GM23248 (cell line): Measurements from ENCODE around the gene LHX5. TPM values are rescaled to one million over a fixed set of nuclear protein-coding genes. Genes with fewer than 3 reads are reported as not detected.

Experiments
- DNase-seq: peaks from one replicate; pipeline ENCODE4 v3.0.0-alpha.2; 2015
- H2AFZ ChIP-seq: fragments of 200-600 bp; sonication (generic); 2 replicates; pipeline ENCODE4 v1.6.1; 2016; ENCODE audit warnings: antibody characterized with exemption
- H3F3A ChIP-seq: fragments of 200-600 bp; sonication (generic); 2 replicates; pipeline ENCODE4 v1.6.1; 2016; ENCODE audit warnings: mild to moderate bottlenecking, antibody characterized with exemption, mixed run types; ENCODE audit not compliant: insufficient read depth
- H3K27ac ChIP-seq: fragments of 200-600 bp; sonication (generic); 2 replicates; pipeline ENCODE4 v1.5.1; 2016; ENCODE audit warnings: mild to moderate bottlenecking
- H3K27me3 ChIP-seq: fragments of 200-600 bp; sonication (generic); replicated peaks from 2 replicates; pipeline ENCODE4 v1.6.1; 2016; ENCODE audit warnings: mild to moderate bottlenecking; ENCODE audit not compliant: insufficient read depth
- H3K36me3 ChIP-seq: fragments of 200-600 bp; sonication (generic); 2 replicates; pipeline ENCODE4 v1.6.1; 2016; ENCODE audit warnings: low read depth, mild to moderate bottlenecking
- H3K4me1 ChIP-seq: fragments of 200-600 bp; sonication (generic); 2 replicates; pipeline ENCODE4 v1.6.1; 2016; ENCODE audit warnings: mild to moderate bottlenecking; ENCODE audit not compliant: insufficient read depth
- H3K4me2 ChIP-seq: fragments of 200-600 bp; sonication (generic); one replicate; pipeline ENCODE4 v1.6.1; 2016; ENCODE audit warnings: mild to moderate bottlenecking; ENCODE audit not compliant: unreplicated experiment
- H3K4me3 ChIP-seq: fragments of 200-600 bp; sonication (generic); 2 replicates; pipeline ENCODE4 v1.5.1; 2016; ENCODE audit warnings: mild to moderate bottlenecking
- H3K79me2 ChIP-seq: fragments of 200-600 bp; sonication (generic); 2 replicates; pipeline ENCODE4 v1.6.1; 2016; ENCODE audit warnings: mild to moderate bottlenecking; ENCODE audit not compliant: insufficient read depth
- H3K9ac ChIP-seq: fragments of 200-600 bp; sonication (generic); 2 replicates; pipeline ENCODE4 v1.6.1; 2016; ENCODE audit warnings: mild to moderate bottlenecking
- H3K9me2 ChIP-seq: fragments of 200-600 bp; sonication (generic); 2 replicates; pipeline ENCODE4 v1.6.1; 2016; ENCODE audit warnings: mixed run types, mild to moderate bottlenecking, moderate library complexity; ENCODE audit not compliant: insufficient read depth
- H3K9me3 ChIP-seq: fragments of 200-600 bp; sonication (generic); one replicate; pipeline ENCODE4 v1.6.1; 2017; ENCODE audit warnings: low read depth
- H4K20me1 ChIP-seq: fragments of 200-600 bp; sonication (generic); 2 replicates; pipeline ENCODE4 v1.6.0; 2016; ENCODE audit not compliant: insufficient read depth
- EZH2 ChIP-seq: fragments of 200-600 bp; sonication (generic); IDR thresholded peaks from 2 replicates; pipeline ENCODE4 v1.6.1; 2018; ENCODE audit warnings: antibody characterized with exemption, mild to moderate bottlenecking; ENCODE audit not compliant: insufficient read depth, poor library complexity, severe bottlenecking
- EZH2phosphoT487 ChIP-seq: fragments of 200-600 bp; sonication (generic); IDR thresholded peaks from 2 replicates; pipeline ENCODE4 v1.6.1; 2018; ENCODE audit warnings: antibody characterized with exemption, moderate library complexity, mild to moderate bottlenecking, low read depth; ENCODE audit not compliant: insufficient read depth
- WGBS, 2 experiments: methylation state at CpG; one replicate each; pipeline ENCODE4 v1.1.6; 2015 to 2017; ENCODE audit warnings: low lambda C conversion rate in 2 of 2, low coverage in 1 of 2; ENCODE audit errors: missing lambda C conversion rate in 2 of 2; 5-methylcytosine and 5-hydroxymethylcytosine counted together
- in situ Hi-C: fragments of 300-500 bp; cut with MboI; formaldehyde crosslinking; loops from 2 replicates; pipeline ENCODE4 v1.15.0; 2020
- polyA plus RNA-seq: library from polyadenylated mRNA; unstranded; fragments of >200 nt; fragmentation: Nextera tagmentation; extraction: Ambion mirVana; gene quantifications from 2 replicates; pipeline ENCODE4 v1.2.1, GENCODE V29; 2016
- total RNA-seq: library from RNA; depleted of rRNA; stranded (reverse); fragments of >200 nt; shearing (Covaris generic); gene quantifications from 2 replicates; pipeline ENCODE4 v1.2.3, GENCODE V29; 2014

LHX5 gene
- total and polyA plus RNA-seq, 2 experiments from 2014 or later: not detected

DNA sequence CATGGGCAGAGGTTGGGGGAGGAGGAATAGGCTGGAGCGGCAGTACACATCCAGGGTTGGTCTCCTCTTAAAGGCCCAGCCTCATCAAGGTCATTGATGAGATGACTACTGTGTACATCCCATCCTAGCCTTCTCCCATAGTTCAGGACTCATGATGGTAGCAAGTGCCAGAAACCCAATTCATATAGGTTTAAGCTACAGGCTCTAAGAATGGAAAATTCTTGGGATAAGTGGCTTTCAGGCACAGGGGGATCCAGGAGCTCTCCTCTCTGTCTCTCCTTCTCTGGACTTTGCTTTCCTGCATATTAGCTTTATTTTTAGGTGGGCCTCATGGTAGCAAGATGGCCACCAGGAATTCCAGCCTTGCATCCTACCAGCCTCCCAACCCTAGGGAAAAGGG, 43.2 kb downstream of the LHX5 start:
- no peaks in the 10 kb centered on the region for H3K27me3 ChIP-seq
- H3K4me1 ChIP-seq: no peaks in the 10 kb centered on the region
- no peaks in the 10 kb centered on the region for H3K79me2 ChIP-seq
- no peak overlapping the region for H2AFZ ChIP-seq
- TF ChIP-seq EZH2phosphoT487: no peak
- no peak for TF ChIP-seq EZH2
- no peak overlapping the region for H3K4me3 ChIP-seq
- no peaks in the 10 kb centered on the region for H3K9me3 ChIP-seq
- no peak for DNase-seq
- H3F3A ChIP-seq: no peaks in the 10 kb centered on the region
- H3K9me2 ChIP-seq: no peaks in the 10 kb centered on the region
- no peaks in the 10 kb centered on the region for H3K36me3 ChIP-seq
- no peak overlapping the region for H3K9ac ChIP-seq
- 100% methylated on average over 1 of the region's 1 CpG for WGBS, 2 experiments
- in situ Hi-C loops: loop anchor here (10.0 kb wide), 1 partner anchor 234 kb away; no protein-coding TSS in a partner anchor
- no peak overlapping the region for H3K27ac ChIP-seq
- H3K4me2 ChIP-seq: no peak overlapping the region
- H4K20me1 ChIP-seq: no peaks in the 10 kb centered on the region

DNA sequence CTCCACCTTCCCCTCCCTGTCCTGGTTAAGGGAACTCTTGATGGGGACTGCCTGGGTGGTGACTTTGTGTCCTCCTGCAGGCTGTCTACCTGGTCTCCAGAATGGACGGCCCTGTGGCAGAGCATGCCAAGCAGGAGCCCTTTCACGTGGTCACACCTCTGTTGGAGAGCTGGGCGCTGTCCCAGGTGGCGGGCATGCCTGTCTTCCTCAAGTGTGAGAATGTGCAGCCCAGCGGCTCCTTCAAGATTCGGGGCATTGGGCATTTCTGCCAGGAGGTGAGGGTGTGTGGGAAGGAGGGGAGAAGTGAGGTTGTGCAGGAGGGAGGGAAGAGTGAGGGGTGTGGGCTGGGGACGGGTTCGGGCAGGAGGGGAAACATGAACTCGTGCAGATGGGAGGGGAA, 43.8 kb downstream of the LHX5 start:
- Histone ChIP-seq H3K9me3 (no peaks in the 10 kb centered on the region), H3K79me2 (no peaks in the 10 kb centered on the region), H3K27me3 (no peaks in the 10 kb centered on the region), H2AFZ (no peak overlapping the region), H3F3A (no peaks in the 10 kb centered on the region), H3K9me2 (no peaks in the 10 kb centered on the region), H3K4me3 (no peak overlapping the region), H3K36me3 (no peaks in the 10 kb centered on the region), H3K9ac (no peak overlapping the region), H3K27ac (no peak overlapping the region), H4K20me1 (no peaks in the 10 kb centered on the region), H3K4me1 (0 out of 2 replicates have a peak, but pooled peaks cover 1% of the 10 kb centered on the region), H3K4me2 (no peak overlapping the region)
- in situ Hi-C loops: loop anchor here (10.0 kb wide), 1 partner anchor 233 kb away; no protein-coding TSS in a partner anchor
- WGBS, 2 experiments: 62 to 68% methylated on average over 8 to 9 of the region's 9 CpGs
- TF ChIP-seq EZH2phosphoT487 (no peak), EZH2 (no peak)
- DNase-seq: no peak

DNA sequence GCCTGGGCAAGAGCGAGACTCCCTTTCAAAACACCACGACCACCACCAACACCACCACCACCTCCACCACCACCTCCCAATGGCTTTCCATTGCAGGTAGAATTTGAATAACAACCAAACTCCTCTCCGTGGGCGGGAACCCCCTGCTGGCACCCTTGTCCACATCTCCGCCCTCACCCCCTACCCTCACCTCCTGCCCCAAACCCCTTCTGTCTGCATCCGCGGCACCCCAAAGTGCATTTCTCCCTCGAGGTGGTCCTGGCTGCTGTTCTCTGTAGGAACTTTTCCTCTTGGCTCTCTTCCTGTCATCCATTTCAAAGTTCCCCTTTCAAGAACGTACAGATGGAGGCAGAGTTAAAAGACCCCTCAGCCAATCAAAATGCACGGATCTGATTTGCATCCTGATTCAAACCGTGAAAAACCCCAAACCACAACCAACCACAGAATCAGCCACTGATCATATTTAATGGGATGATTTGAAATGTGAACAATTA, 45.7 kb downstream of the LHX5 start:
- H3K4me3 ChIP-seq: no peak overlapping the region
- no peaks in the 10 kb centered on the region for H3F3A ChIP-seq
- no peaks in the 10 kb centered on the region for H3K79me2 ChIP-seq
- no peak for DNase-seq
- H3K9me3 ChIP-seq: no peaks in the 10 kb centered on the region
- 14 to 23% methylated on average over 9 to 10 of the region's 11 CpGs for WGBS, 2 experiments
- no peak overlapping the region for H3K4me2 ChIP-seq
- TF ChIP-seq EZH2phosphoT487 (no peak), EZH2 (no peak)
- H3K36me3 ChIP-seq: no peaks in the 10 kb centered on the region
- no peaks in the 10 kb centered on the region for H3K27me3 ChIP-seq
- H4K20me1 ChIP-seq: no peaks in the 10 kb centered on the region
- no peak overlapping the region for H2AFZ ChIP-seq
- no peak overlapping the region for H3K27ac ChIP-seq
- no peak overlapping the region for H3K9ac ChIP-seq
- 0 out of 2 replicates have a peak, but pooled peaks cover 5% of the 10 kb centered on the region for H3K4me1 ChIP-seq
- no peaks in the 10 kb centered on the region for H3K9me2 ChIP-seq
- in situ Hi-C loops: loop anchor here (10.0 kb wide), 1 partner anchor 231 kb away; no protein-coding TSS in a partner anchor

DNA sequence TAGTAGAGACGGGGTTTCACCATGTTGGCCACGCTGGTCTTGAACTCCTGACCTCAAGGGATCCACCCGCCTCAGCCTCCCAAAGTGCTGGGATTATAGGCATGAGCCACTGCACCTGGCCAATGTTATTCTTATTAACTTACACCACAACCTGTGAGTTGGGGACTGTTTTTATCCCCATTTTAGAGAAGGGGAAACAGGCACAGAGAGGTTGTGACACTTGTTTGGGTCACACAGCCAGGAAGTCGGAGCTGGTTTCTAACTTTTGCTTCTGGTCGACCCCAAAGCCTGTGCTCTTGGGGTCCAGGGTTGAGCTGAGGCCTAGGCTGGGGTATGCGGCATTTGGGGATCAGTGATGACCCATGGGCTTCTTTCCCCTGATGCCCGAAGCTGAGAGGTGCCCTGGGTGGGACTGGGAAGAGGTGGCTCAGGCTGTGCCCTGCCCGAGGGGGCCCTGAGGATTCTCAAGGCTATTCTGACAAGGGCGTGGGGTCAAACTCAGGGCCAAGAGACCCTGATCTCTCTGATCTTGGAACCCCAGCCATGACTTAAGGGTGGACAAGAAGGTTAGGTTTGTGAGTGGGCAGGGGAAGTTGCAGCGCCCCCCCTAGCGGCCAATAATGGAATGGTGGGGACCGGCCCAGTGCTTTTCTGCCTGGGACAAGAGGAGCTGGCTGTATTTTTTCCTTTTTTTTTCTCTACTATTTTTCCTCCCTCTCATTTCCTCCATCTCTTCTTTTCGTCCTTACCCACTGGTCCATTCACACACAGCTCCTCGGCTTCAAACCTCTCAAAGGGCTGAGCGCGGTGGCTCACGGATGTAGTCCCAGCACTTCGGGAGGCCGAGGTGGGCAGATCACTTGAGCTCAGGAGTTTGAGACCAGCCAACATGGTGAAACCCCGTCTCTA, 46.5 kb downstream of the LHX5 start:
- no peak for TF ChIP-seq EZH2
- Histone ChIP-seq H3F3A (no peaks in the 10 kb centered on the region), H3K4me3 (no peak overlapping the region), H3K9ac (no peak overlapping the region), H3K4me1 (0 out of 2 replicates have a peak, but pooled peaks cover 5% of the 10 kb centered on the region), H3K9me3 (no peaks in the 10 kb centered on the region), H3K27ac (no peak overlapping the region), H3K27me3 (no peaks in the 10 kb centered on the region), H3K9me2 (no peaks in the 10 kb centered on the region), H4K20me1 (no peaks in the 10 kb centered on the region), H3K36me3 (no peaks in the 10 kb centered on the region), H3K4me2 (no peak overlapping the region), H2AFZ (no peak overlapping the region), H3K79me2 (no peaks in the 10 kb centered on the region)
- in situ Hi-C loops: loop anchor here (10.0 kb wide), 1 partner anchor 230 kb away; no protein-coding TSS in a partner anchor
- peak; percentile 61 for DNase-seq
- 48 to 58% methylated on average over 19 to 20 of the region's 20 CpGs for WGBS, 2 experiments
